DLD1 (cell line): ENCODE measurements around the gene CPO.
"Not testable (repeated sequence)": the region's sequence is repeated elsewhere in the genome, so short reads cannot be mapped to it uniquely, and the experiment has no call there.

Source experiments
- in situ Hi-C: cut with HindIII; loops from 2 replicates; pipeline ENCODE4 v1.10.0; 2017; ENCODE audit warnings: low sequenced_read_pairs

CPO gene

GRCh38 chr2:206939340-206939739 lies at the start of gene CPO:
Gene CPO (plus strand): TSS chr2:206939518. CDS start chr2:206939600, 82 bp downstream.
- in situ Hi-C loops = no loop called here

- in situ Hi-C loops = no loop called here
These were observed 49.1 kb upstream of the CPO start for GRCh38 chr2:206890179-206890578.

- in situ Hi-C loops = no loop called here
These were observed 48.4 kb upstream of the CPO start for GRCh38 chr2:206890926-206891325.

GRCh38 chr2:206915121-206915520 lies 24.2 kb upstream of the CPO start:
- in situ Hi-C loops = no loop called here

- in situ Hi-C loops = no loop called here
These were observed 21.1 kb upstream of the CPO start for GRCh38 chr2:206918263-206918662.

GRCh38 chr2:206920310-206920709 lies 19.0 kb upstream of the CPO start:
- in situ Hi-C loops = no loop called here

- in situ Hi-C loops = no loop called here
These were observed 18.4 kb upstream of the CPO start for GRCh38 chr2:206920951-206921350.

- in situ Hi-C loops = no loop called here
These were observed 17.8 kb upstream of the CPO start for GRCh38 chr2:206921529-206921928.

GRCh38 chr2:206935991-206936842 lies 3.1 kb upstream of the CPO start:
- in situ Hi-C loops = no loop called here

- in situ Hi-C loops = no loop called here
These were observed 2.5 kb upstream of the CPO start for GRCh38 chr2:206936843-206937230.

GRCh38 chr2:206937555-206937954 lies 1.8 kb upstream of the CPO start:
- in situ Hi-C loops = no loop called here

GRCh38 chr2:206940546-206940945 lies 1.2 kb downstream of the CPO start:
- in situ Hi-C loops = no loop called here

- in situ Hi-C loops = no loop called here
These were observed 3.5 kb downstream of the CPO start for GRCh38 chr2:206942592-206943478.

GRCh38 chr2:206953404-206953803 lies 14.1 kb downstream of the CPO start:
- in situ Hi-C loops = not testable (repeated sequence)

GRCh38 chr2:206955253-206955652 lies 15.9 kb downstream of the CPO start:
- in situ Hi-C loops = no loop called here

GRCh38 chr2:206958261-206958660 lies 18.9 kb downstream of the CPO start:
- in situ Hi-C loops = no loop called here

- in situ Hi-C loops = no loop called here
These were observed 23.6 kb downstream of the CPO start for GRCh38 chr2:206962966-206963365.

GRCh38 chr2:206968134-206969086 lies 29.1 kb downstream of the CPO start:
- in situ Hi-C loops = no loop called here

GRCh38 chr2:206969192-206969591 lies 29.9 kb downstream of the CPO start:
- in situ Hi-C loops = no loop called here

- in situ Hi-C loops = no loop called here
These were observed 31.5 kb downstream of the CPO start for GRCh38 chr2:206970589-206971360.
